MCF 10A (cell line): Measurements from ENCODE around the gene SLC13A2. TPM values are rescaled to one million over a fixed set of nuclear protein-coding genes. Genes with fewer than 3 reads are reported as not detected.
"Not testable (repeated sequence)": the region's sequence is repeated elsewhere in the genome, so short reads cannot be mapped to it uniquely, and the experiment has no call there.

Experiments
- BruUV-seq: library from RNA; stranded (reverse); fragments of 400-500 nt; replicated peaks from 2 replicates; lab custom pipeline; 2021; lab: Mats Ljungman, UMichigan
- CTCF ChIA-PET: fragments of 300-600 bp; sonication (Branson Sonifier 250); formaldehyde crosslinking; extraction: SDS; loops from one replicate; lab custom pipeline; 2021; ENCODE audit warnings: antibody characterized with exemption, inconsistent platforms; lab: Yijun Ruan, JAX
- POLR2A ChIA-PET: fragments of 300-600, 350-650 bp; sonication (Branson Sonifier 250); formaldehyde crosslinking; extraction: SDS; loops from one replicate; lab custom pipeline; 2020; ENCODE audit warnings: antibody characterized with exemption, inconsistent platforms; lab: Yijun Ruan, JAX
- DNase-seq: peaks from one replicate; pipeline ENCODE4 v3.0.0-alpha.2; 2018; ENCODE audit not compliant: unreplicated experiment
- H3K27ac Mint-ChIP-seq: one replicate; pipeline ENCODE4 v1.8.0; 2022; ENCODE audit warnings: mild to moderate bottlenecking, low read depth, mixed read lengths; ENCODE audit not compliant: unreplicated experiment
- H3K27me3 Mint-ChIP-seq: one replicate; pipeline ENCODE4 v1.8.0; 2022; ENCODE audit warnings: mixed read lengths; ENCODE audit not compliant: insufficient read depth, unreplicated experiment
- H3K36me3 Mint-ChIP-seq: one replicate; pipeline ENCODE4 v1.8.0; 2022; ENCODE audit warnings: mild to moderate bottlenecking, moderate library complexity, mixed read lengths; ENCODE audit not compliant: insufficient read depth, unreplicated experiment
- H3K4me1 Mint-ChIP-seq: one replicate; pipeline ENCODE4 v1.8.0; 2022; ENCODE audit warnings: mixed read lengths; ENCODE audit not compliant: insufficient read depth, unreplicated experiment
- H3K4me3 Mint-ChIP-seq: one replicate; pipeline ENCODE4 v1.8.0; 2022; ENCODE audit warnings: mild to moderate bottlenecking, moderate library complexity, mixed read lengths; ENCODE audit not compliant: unreplicated experiment
- H3K9me3 Mint-ChIP-seq: one replicate; pipeline ENCODE4 v1.8.0; 2022; ENCODE audit warnings: mixed read lengths; ENCODE audit not compliant: unreplicated experiment
- intact Hi-C: fragments of 100-400 bp; cut with micrococcal nuclease; formaldehyde crosslinking; loops from 2 replicates; pipeline ENCODE4 v1.14.1; 2022
- total RNA-seq: library from RNA; stranded (reverse); gene quantifications from 2 replicates; pipeline ENCODE4 v1.2.3, GENCODE V29; 2022
- TF ChIP-seq, protein P1 (sequence below): fragments of 200-600 bp; IDR thresholded peaks from one replicate; pipeline ENCODE4 v1.8.0; 2022; ENCODE audit warnings: antibody characterized with exemption, mild to moderate bottlenecking; ENCODE audit not compliant: unreplicated experiment

Gene SLC13A2
- total RNA-seq, 1 experiment from 2014 or later = not detected

DNA sequence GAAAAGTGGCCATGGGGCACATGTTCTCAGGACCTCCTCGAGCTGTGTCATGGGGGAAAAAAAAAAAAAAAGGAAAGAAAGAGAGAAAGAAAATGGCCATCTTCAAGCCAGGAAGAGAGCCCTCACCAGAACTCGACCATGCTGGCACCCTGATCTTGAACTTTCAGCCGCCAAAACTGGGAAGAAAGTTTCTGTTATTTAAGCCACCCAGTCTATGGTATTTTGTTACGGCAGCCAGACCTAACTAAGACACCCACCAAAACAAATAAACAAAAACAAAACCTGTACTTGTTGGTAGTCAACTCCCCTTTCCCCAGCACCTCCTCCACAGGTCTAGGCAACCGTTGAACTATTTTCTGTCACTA lies 26.1 kb upstream of the SLC13A2 start:
- CTCF ChIA-PET = interaction anchor here (0.6 to 1.8 kb wide), 4 partner anchors 32 to 600 kb away, joined by 3 to 5 read pairs (median 5); no protein-coding TSS in a partner anchor
- Mint-ChIP-seq H3K27me3 (no peaks in the 10 kb centered on the region), H3K27ac (no peak overlapping the region), H3K9me3 (peaks cover 8% of the 10 kb centered on the region), H3K4me3 (no peak overlapping the region), H3K4me1 (no peaks in the 10 kb centered on the region), H3K36me3 (no peaks in the 10 kb centered on the region)
- DNase-seq = no peak
- TF ChIP-seq, protein P1, sequence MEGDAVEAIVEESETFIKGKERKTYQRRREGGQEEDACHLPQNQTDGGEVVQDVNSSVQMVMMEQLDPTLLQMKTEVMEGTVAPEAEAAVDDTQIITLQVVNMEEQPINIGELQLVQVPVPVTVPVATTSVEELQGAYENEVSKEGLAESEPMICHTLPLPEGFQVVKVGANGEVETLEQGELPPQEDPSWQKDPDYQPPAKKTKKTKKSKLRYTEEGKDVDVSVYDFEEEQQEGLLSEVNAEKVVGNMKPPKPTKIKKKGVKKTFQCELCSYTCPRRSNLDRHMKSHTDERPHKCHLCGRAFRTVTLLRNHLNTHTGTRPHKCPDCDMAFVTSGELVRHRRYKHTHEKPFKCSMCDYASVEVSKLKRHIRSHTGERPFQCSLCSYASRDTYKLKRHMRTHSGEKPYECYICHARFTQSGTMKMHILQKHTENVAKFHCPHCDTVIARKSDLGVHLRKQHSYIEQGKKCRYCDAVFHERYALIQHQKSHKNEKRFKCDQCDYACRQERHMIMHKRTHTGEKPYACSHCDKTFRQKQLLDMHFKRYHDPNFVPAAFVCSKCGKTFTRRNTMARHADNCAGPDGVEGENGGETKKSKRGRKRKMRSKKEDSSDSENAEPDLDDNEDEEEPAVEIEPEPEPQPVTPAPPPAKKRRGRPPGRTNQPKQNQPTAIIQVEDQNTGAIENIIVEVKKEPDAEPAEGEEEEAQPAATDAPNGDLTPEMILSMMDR = no peak
- intact Hi-C loops = no loop called here
- no TSS peak for BruUV-seq
- POLR2A ChIA-PET = interaction anchor here (1.6 to 3.8 kb wide), 2 partner anchors 10 to 67 kb away, joined by 3 to 19 read pairs; no protein-coding TSS in a partner anchor

GRCh38 chr17:28449859-28450258 lies 23.6 kb upstream of the SLC13A2 start:
- H3K9me3 Mint-ChIP-seq = peaks cover 8% of the 10 kb centered on the region
- no peaks in the 10 kb centered on the region for H3K4me1 Mint-ChIP-seq
- ChIA-PET POLR2A (interaction anchor here (0.7 to 1.2 kb wide), 4 partner anchors 9 to 103 kb away, joined by 3 read pairs; no protein-coding TSS in a partner anchor), CTCF (interaction anchor here (0.7 to 1.0 kb wide), 2 partner anchors 34 to 141 kb away, joined by 3 to 4 read pairs; no protein-coding TSS in a partner anchor)
- intact Hi-C loops = no loop called here
- TF ChIP-seq, protein P1 = no peak
- no peak overlapping the region for H3K27ac Mint-ChIP-seq
- no peak for DNase-seq
- H3K4me3 Mint-ChIP-seq = no peak overlapping the region
- no TSS peak for BruUV-seq
- H3K27me3 Mint-ChIP-seq = no peaks in the 10 kb centered on the region
- H3K36me3 Mint-ChIP-seq = no peaks in the 10 kb centered on the region

GRCh38 chr17:28457890-28458289 lies 15.6 kb upstream of the SLC13A2 start:
- Mint-ChIP-seq H3K4me3 (no peak overlapping the region), H3K9me3 (no peaks in the 10 kb centered on the region), H3K4me1 (no peaks in the 10 kb centered on the region), H3K27ac (no peak overlapping the region), H3K27me3 (no peaks in the 10 kb centered on the region), H3K36me3 (no peaks in the 10 kb centered on the region)
- ChIA-PET POLR2A (no interaction called here), CTCF (no interaction called here)
- DNase-seq = no peak
- intact Hi-C loops = no loop called here
- BruUV-seq = no TSS peak
- TF ChIP-seq, protein P1 = no peak

- H3K27me3 Mint-ChIP-seq, H3K9me3 Mint-ChIP-seq, H3K36me3 Mint-ChIP-seq, BruUV-seq, CTCF ChIA-PET, intact Hi-C loops, H3K4me3 Mint-ChIP-seq, H3K4me1 Mint-ChIP-seq, H3K27ac Mint-ChIP-seq, POLR2A ChIA-PET, DNase-seq: not testable (repeated sequence)
Observed at GRCh38 chr17:28458881-28459280, 14.6 kb upstream of the SLC13A2 start.
